ENCODE results near the gene RNLS.

The RNLS gene

GRCh38 chr10:88450201-88450600 is 132.9 kb downstream of the RNLS start:
- peaks cover 0 to 5% of the 10 kb centered on the region in 2 donors for H3K9me3 Mint-ChIP-seq
- H3K27ac Mint-ChIP-seq: no peak overlapping the region
- no peak overlapping the region for H3K4me3 Mint-ChIP-seq
- DNase-seq (no peak), ATAC-seq (no peak)
- no peaks in the 10 kb centered on the region for H3K4me1 Mint-ChIP-seq
- H3K27me3 Mint-ChIP-seq: no peaks in the 10 kb centered on the region

GRCh38 chr10:88442716-88443115 is 140.4 kb downstream of the RNLS start:
- no peak for DNase-seq
- Mint-ChIP-seq H3K27me3 (no peaks in the 10 kb centered on the region), H3K4me3 (no peak overlapping the region), H3K4me1 (no peaks in the 10 kb centered on the region), H3K27ac (no peak overlapping the region), H3K9me3 (peaks cover 10 to 11% of the 10 kb centered on the region in 2 donors)
- no peak for ATAC-seq

GRCh38 chr10:88440541-88440940 is 142.6 kb downstream of the RNLS start:
- Mint-ChIP-seq H3K4me3 (no peak overlapping the region), H3K27me3 (no peaks in the 10 kb centered on the region), H3K27ac (no peak overlapping the region), H3K4me1 (no peaks in the 10 kb centered on the region), H3K9me3 (peaks cover 8 to 11% of the 10 kb centered on the region in 2 donors)
- ATAC-seq (no peak), DNase-seq (no peak)

- DNase-seq: no peak
- H3K27ac Mint-ChIP-seq: peak overlapping the region in 1 of 2 donors; percentile 6
- no peak for ATAC-seq
- no peaks in the 10 kb centered on the region for H3K27me3 Mint-ChIP-seq
- peaks cover 5 to 11% of the 10 kb centered on the region in 2 donors for H3K9me3 Mint-ChIP-seq
- no peaks in the 10 kb centered on the region for H3K4me1 Mint-ChIP-seq
- H3K4me3 Mint-ChIP-seq: no peak overlapping the region
Observed at GRCh38 chr10:88439932-88440331, 143.2 kb downstream of the RNLS start.

GRCh38 chr10:88437411-88437810 is 145.7 kb downstream of the RNLS start:
- peaks cover 3 to 4% of the 10 kb centered on the region in 2 donors for H3K9me3 Mint-ChIP-seq
- H3K27me3 Mint-ChIP-seq: no peaks in the 10 kb centered on the region
- no peaks in the 10 kb centered on the region for H3K4me1 Mint-ChIP-seq
- no peak overlapping the region for H3K27ac Mint-ChIP-seq
- ATAC-seq (no peak), DNase-seq (no peak)
- no peak overlapping the region for H3K4me3 Mint-ChIP-seq

GRCh38 chr10:88433565-88434186 is 149.4 kb downstream of the RNLS start:
- H3K4me3 Mint-ChIP-seq: no peak overlapping the region
- no peaks in the 10 kb centered on the region for H3K27me3 Mint-ChIP-seq
- peaks cover 6 to 7% of the 10 kb centered on the region in 2 donors for H3K9me3 Mint-ChIP-seq

GRCh38 chr10:88431103-88431502 is 152.0 kb downstream of the RNLS start:
- H3K9me3 Mint-ChIP-seq: peaks cover 6 to 7% of the 10 kb centered on the region in 2 donors
- no peak overlapping the region for H3K4me3 Mint-ChIP-seq
- DNase-seq (no peak), ATAC-seq (no peak)
- H3K27ac Mint-ChIP-seq: no peak overlapping the region
- H3K27me3 Mint-ChIP-seq: no peaks in the 10 kb centered on the region
- H3K4me1 Mint-ChIP-seq: peaks cover 5% of the 10 kb centered on the region

More at GRCh38 chr10:88433565-88434186, 149.4 kb downstream of the RNLS start:
- ATAC-seq (no peak), DNase-seq (no peak)
- H3K27ac Mint-ChIP-seq: no peak overlapping the region
- no peaks in the 10 kb centered on the region for H3K4me1 Mint-ChIP-seq

- Mint-ChIP-seq H3K4me1 (peaks cover 5% of the 10 kb centered on the region), H3K9me3 (peaks cover 6 to 7% of the 10 kb centered on the region in 2 donors), H3K4me3 (no peak overlapping the region), H3K27ac (no peak overlapping the region), H3K27me3 (no peaks in the 10 kb centered on the region)
- DNase-seq (no peak), ATAC-seq (no peak)
Observed at GRCh38 chr10:88428976-88429375, 154.1 kb downstream of the RNLS start.

GRCh38 chr10:88428442-88428841 is 154.7 kb downstream of the RNLS start:
- no peaks in the 10 kb centered on the region for H3K27me3 Mint-ChIP-seq
- peaks cover 5% of the 10 kb centered on the region for H3K4me1 Mint-ChIP-seq
- no peak overlapping the region for H3K4me3 Mint-ChIP-seq
- ATAC-seq (no peak), DNase-seq (no peak)
- no peak overlapping the region for H3K27ac Mint-ChIP-seq
- H3K9me3 Mint-ChIP-seq: peaks cover 6 to 7% of the 10 kb centered on the region in 2 donors

- peaks cover 0 to under 1% of the 10 kb centered on the region in 2 donors for H3K9me3 Mint-ChIP-seq
- no peak for ATAC-seq
- DNase-seq: no peak
- H3K4me1 Mint-ChIP-seq: peaks cover 5% of the 10 kb centered on the region
- H3K27ac Mint-ChIP-seq: no peak overlapping the region
- H3K27me3 Mint-ChIP-seq: no peaks in the 10 kb centered on the region
- no peak overlapping the region for H3K4me3 Mint-ChIP-seq
Observed at GRCh38 chr10:88427024-88427423, 156.1 kb downstream of the RNLS start.

- DNase-seq (no peak), ATAC-seq (no peak)
- no peaks in the 10 kb centered on the region for H3K9me3 Mint-ChIP-seq
- H3K4me1 Mint-ChIP-seq: peaks cover 5% of the 10 kb centered on the region
- H3K27ac Mint-ChIP-seq: no peak overlapping the region
- H3K4me3 Mint-ChIP-seq: no peak overlapping the region
- H3K27me3 Mint-ChIP-seq: no peaks in the 10 kb centered on the region
Observed at GRCh38 chr10:88424881-88425280, 158.2 kb downstream of the RNLS start.

GRCh38 chr10:88423732-88424131 is 159.4 kb downstream of the RNLS start:
- no peaks in the 10 kb centered on the region for H3K27me3 Mint-ChIP-seq
- DNase-seq: no peak
- no peak for ATAC-seq
- H3K4me3 Mint-ChIP-seq: no peak overlapping the region
- H3K4me1 Mint-ChIP-seq: peaks cover 5% of the 10 kb centered on the region
- H3K9me3 Mint-ChIP-seq: no peaks in the 10 kb centered on the region
- no peak overlapping the region for H3K27ac Mint-ChIP-seq

GRCh38 chr10:88421590-88421989 is 161.5 kb downstream of the RNLS start:
- ATAC-seq: no peak
- Mint-ChIP-seq H3K27ac (no peak overlapping the region), H3K4me3 (no peak overlapping the region), H3K9me3 (no peaks in the 10 kb centered on the region), H3K27me3 (no peaks in the 10 kb centered on the region), H3K4me1 (peaks cover 2% of the 10 kb centered on the region)
- no peak for DNase-seq

- no peak for ATAC-seq
- Mint-ChIP-seq H3K27ac (no peak overlapping the region), H3K4me1 (no peaks in the 10 kb centered on the region), H3K9me3 (no peaks in the 10 kb centered on the region), H3K27me3 (no peaks in the 10 kb centered on the region), H3K4me3 (no peak overlapping the region)
- DNase-seq: no peak
Observed at GRCh38 chr10:88418871-88419270, 164.2 kb downstream of the RNLS start.

- Mint-ChIP-seq H3K4me3 (no peak overlapping the region), H3K27ac (no peak overlapping the region), H3K27me3 (no peaks in the 10 kb centered on the region), H3K9me3 (no peaks in the 10 kb centered on the region), H3K4me1 (no peaks in the 10 kb centered on the region)
- no peak for ATAC-seq
- no peak for DNase-seq
Observed at GRCh38 chr10:88417387-88418030, 165.6 kb downstream of the RNLS start.

- DNase-seq (no peak), ATAC-seq (no peak)
- Mint-ChIP-seq H3K4me1 (no peaks in the 10 kb centered on the region), H3K4me3 (no peak overlapping the region), H3K27ac (no peak overlapping the region), H3K27me3 (no peaks in the 10 kb centered on the region), H3K9me3 (no peaks in the 10 kb centered on the region)
Observed at GRCh38 chr10:88416801-88417200, 166.3 kb downstream of the RNLS start.
